ENCODE results near the gene ALX4.

The ALX4 gene

GRCh38 chr11:44334356-44335004 is 24.5 kb upstream of the ALX4 start:
- no peak for DNase-seq (ENCODE audit: insufficient read length)
- no peak for TF ChIP-seq TAF1 (IDR thresholded peaks at IDR 0.05; ENCODE audit: borderline replicate concordance, low read depth, low read length)
- TF ChIP-seq POLR2A (IDR thresholded peaks at IDR 0.05; ENCODE audit: low read depth, low read length), result no peak
- TF ChIP-seq POLR2AphosphoS5 (IDR thresholded peaks at IDR 0.05; ENCODE audit: low read depth, low read length), result no peak
- FAIRE-seq, result no peak

DNA sequence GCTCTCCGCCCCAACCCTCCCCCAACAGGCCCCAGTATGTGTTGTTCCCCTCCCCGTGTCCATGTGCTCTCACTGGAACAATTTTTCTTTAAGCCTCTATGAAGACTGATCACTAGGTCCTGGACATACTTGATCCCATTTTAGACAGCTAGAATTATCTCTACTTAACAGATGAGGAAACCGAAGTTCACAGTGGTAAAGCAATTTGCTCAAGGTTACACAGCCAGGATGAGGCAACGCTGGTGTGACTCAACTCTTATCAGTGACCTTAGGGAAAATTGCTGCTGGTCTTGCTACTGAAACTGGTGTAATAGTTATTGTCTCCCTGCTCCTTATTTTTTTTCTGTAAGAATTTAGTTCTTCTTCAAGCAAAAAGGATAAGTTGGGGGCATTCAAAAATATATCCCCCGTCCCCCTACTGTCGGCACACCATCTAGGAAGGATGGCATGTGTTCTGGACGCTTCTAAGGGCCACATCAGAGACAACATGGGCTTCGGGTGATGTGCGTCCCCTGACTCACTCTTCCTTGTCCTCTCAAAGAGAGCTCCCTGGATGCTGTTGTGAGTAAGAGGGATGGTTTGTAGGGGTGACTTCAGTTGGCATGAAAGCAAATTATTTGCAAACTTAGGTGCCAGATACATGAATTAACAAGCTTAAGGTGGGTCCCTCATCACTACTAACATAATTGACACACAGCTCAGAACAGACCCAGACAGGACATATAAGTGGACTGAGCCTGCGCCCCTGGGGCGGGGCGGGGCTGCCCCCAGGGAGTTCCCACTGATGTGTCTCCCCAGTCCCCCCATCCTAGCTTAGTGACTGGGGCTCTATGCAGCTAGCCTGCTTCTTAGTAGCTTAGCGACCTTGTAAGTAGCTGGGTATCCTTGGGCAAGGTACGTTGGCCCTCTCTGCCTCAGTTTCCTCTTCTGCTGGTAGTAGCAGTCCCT is 23.6 kb upstream of the ALX4 start:
- TF ChIP-seq POLR2A (IDR thresholded peaks at IDR 0.05; ENCODE audit: low read depth, low read length) (no peak), POLR2AphosphoS5 (IDR thresholded peaks at IDR 0.05; ENCODE audit: low read depth, low read length) (no peak), TAF1 (IDR thresholded peaks at IDR 0.05; ENCODE audit: borderline replicate concordance, low read depth, low read length) (no peak)
- no peak for FAIRE-seq
- no peak for DNase-seq (ENCODE audit: insufficient read length)

GRCh38 chr11:44332665-44333064 is 22.7 kb upstream of the ALX4 start:
- FAIRE-seq (no peak), DNase-seq (ENCODE audit: insufficient read length) (no peak)
- TF ChIP-seq POLR2A (IDR thresholded peaks at IDR 0.05; ENCODE audit: low read depth, low read length), result no peak
- TF ChIP-seq TAF1 (IDR thresholded peaks at IDR 0.05; ENCODE audit: borderline replicate concordance, low read depth, low read length), result no peak

- no peak for DNase-seq (ENCODE audit: insufficient read length)
- no peak for TF ChIP-seq POLR2A (IDR thresholded peaks at IDR 0.05; ENCODE audit: low read depth, low read length)
- no peak for TF ChIP-seq TAF1 (IDR thresholded peaks at IDR 0.05; ENCODE audit: borderline replicate concordance, low read depth, low read length)
- no peak for TF ChIP-seq POLR2AphosphoS5 (IDR thresholded peaks at IDR 0.05; ENCODE audit: low read depth, low read length)
- FAIRE-seq, result no peak
Observed at GRCh38 chr11:44329472-44330230, 19.7 kb upstream of the ALX4 start.

GRCh38 chr11:44328138-44328660 is 18.3 kb upstream of the ALX4 start:
- no peak for FAIRE-seq

DNA sequence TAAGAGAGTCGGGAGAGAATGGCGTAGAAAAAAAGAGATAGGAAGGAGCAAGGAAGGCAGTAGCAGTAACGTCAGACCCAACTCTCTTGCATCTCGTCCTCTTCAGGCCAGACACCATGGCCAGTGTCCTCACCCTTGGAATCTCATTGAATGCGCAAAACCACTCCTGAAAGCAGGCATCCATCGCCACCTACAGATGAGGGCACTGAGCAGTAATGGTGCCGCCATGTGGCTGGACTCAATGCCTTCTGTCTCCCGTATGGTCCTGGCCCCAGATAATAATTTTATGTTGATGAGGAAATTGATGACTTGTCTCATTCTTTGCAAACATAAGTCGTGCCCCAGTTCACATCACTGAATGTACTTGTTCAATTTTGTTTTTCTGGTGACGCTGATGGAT is 17.8 kb upstream of the ALX4 start:
- FAIRE-seq (no peak), DNase-seq (ENCODE audit: insufficient read length) (no peak)
- no peak for TF ChIP-seq POLR2AphosphoS5 (IDR thresholded peaks at IDR 0.05; ENCODE audit: low read depth, low read length)
- no peak for TF ChIP-seq POLR2A (IDR thresholded peaks at IDR 0.05; ENCODE audit: low read depth, low read length)
- no peak for TF ChIP-seq TAF1 (IDR thresholded peaks at IDR 0.05; ENCODE audit: borderline replicate concordance, low read depth, low read length)

More at GRCh38 chr11:44328138-44328660, 18.3 kb upstream of the ALX4 start:
- DNase-seq (ENCODE audit: insufficient read length), result no peak
- TF ChIP-seq POLR2A (IDR thresholded peaks at IDR 0.05; ENCODE audit: low read depth, low read length) (no peak), POLR2AphosphoS5 (IDR thresholded peaks at IDR 0.05; ENCODE audit: low read depth, low read length) (no peak), TAF1 (IDR thresholded peaks at IDR 0.05; ENCODE audit: borderline replicate concordance, low read depth, low read length) (no peak)

DNA sequence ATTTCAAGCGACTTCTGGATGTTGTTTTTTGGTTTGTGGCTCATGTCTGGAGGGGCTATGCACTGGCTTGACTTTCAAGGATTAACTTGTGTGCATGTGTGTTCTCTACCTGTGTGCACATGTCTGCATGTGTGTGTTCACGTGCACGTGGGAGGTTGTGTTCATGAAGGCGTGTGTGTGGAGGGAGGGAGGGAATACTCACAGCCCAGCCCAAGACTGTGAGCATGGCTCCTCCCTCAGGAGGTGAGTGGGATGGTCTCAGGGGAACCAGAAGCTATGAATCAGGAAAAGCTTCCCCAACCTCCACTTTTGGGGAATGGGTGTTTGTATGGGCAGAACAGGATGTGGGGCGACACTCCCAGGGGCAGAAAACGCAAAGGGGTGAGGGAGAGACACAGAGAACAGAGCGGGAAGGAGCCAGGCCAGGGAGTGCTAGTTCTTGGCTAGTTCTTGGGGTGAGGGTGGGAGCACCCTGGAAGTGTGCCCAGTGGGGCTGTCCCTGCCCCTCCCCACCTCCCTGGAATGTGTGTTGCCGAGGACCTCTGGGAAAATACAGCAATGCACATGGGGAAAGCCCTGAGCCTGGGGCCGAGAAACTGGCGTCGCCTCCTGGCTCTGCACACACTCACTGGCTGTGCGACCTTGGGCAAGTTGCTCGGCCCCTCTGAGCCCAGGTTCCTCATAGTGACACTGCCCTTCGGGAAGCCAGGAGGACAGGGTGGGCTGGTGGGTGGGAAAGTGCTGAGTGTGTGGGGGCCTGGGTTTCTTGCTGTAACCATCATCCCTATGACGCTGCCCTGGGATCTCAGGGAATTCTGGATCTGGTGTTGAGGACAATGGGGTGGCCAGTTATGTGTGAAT is 16.9 kb upstream of the ALX4 start:
- no peak for DNase-seq (ENCODE audit: insufficient read length)
- FAIRE-seq, result no peak
- TF ChIP-seq POLR2A (IDR thresholded peaks at IDR 0.05; ENCODE audit: low read depth, low read length) (no peak), POLR2AphosphoS5 (IDR thresholded peaks at IDR 0.05; ENCODE audit: low read depth, low read length) (no peak), TAF1 (IDR thresholded peaks at IDR 0.05; ENCODE audit: borderline replicate concordance, low read depth, low read length) (no peak)

DNA sequence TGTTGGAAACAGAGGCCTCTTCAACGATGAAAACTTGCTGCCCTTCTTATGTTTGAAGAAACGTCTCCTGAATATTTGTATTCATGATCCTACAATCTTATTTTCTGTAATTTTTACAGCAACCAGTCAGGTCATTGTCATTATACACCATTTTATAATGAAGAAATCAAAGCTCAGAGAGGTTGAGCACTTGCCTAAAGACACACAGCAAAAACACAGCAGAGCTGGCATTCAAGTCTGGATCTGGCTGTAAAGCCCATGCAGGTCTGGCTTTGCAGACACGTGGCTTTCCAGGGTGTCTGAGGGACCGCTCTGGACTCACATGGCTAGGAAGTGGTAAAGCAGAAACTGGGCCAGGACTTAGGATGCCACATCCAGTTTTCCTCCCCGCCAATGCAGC is 15.8 kb upstream of the ALX4 start:
- FAIRE-seq, result no peak
- TF ChIP-seq TAF1 (IDR thresholded peaks at IDR 0.05; ENCODE audit: borderline replicate concordance, low read depth, low read length) (no peak), POLR2AphosphoS5 (IDR thresholded peaks at IDR 0.05; ENCODE audit: low read depth, low read length) (no peak), POLR2A (IDR thresholded peaks at IDR 0.05; ENCODE audit: low read depth, low read length) (no peak)
- no peak for DNase-seq (ENCODE audit: insufficient read length)

DNA sequence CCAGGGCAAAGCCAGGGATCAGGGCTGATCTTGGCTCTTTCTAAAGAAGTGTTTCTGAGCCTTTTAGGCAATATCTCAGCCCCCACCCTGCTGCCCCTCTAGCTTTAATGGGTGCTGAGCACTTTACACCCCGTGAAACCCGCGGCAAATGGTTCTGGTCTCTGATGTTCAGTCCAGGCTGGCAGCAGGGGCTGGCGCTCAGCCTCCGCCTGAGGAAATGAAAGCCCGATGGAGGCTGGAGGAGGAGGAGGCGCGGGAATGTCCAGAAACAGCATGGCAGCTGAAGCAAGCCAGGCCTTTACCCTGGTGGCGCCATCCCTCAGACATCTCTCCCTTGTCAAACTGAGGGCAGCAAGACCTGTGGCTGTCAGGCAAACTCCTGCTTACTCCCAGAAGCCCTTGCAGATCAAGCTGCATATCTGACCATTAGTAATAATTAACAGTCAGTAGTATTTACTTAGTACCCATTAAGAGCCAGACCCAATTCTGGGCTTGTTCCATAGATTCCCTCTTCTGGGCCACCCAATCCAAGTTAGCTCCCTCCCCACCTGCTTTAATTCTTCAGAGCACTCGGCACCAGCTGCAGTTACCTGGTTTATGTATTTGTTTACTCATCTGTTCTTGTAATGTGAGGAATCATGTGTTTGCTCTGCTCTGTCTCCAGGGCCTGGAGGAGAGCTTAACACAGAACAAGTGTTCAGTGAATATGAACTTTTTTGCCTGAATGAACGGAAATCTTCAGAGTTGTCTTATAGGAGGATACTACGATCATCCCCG is 15.0 kb upstream of the ALX4 start:
- FAIRE-seq, result no peak
- no peak for DNase-seq (ENCODE audit: insufficient read length)
- TF ChIP-seq POLR2A (IDR thresholded peaks at IDR 0.05; ENCODE audit: low read depth, low read length), result no peak
- TF ChIP-seq POLR2AphosphoS5 (IDR thresholded peaks at IDR 0.05; ENCODE audit: low read depth, low read length), result no peak
- TF ChIP-seq TAF1 (IDR thresholded peaks at IDR 0.05; ENCODE audit: borderline replicate concordance, low read depth, low read length), result no peak

DNA sequence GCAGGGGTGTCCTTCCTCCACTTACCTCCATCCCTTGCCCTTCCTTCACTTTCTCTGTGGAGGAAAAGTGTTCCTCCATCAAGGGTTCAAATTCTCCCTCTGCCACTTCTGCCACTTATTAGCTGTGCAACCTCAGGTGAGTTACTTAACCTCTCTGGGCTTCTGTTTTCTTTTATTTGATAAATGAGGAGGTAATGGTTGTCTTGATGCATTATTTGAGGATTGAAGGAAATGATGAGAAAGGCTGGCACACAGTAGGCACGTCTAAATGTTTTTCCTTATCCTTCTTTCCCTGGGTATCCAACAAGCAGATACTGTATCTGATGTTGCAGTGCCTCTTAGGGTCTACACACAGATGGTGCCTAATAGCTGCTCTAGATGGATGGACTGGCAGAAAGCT is 14.3 kb upstream of the ALX4 start:
- TF ChIP-seq POLR2A (IDR thresholded peaks at IDR 0.05; ENCODE audit: low read depth, low read length), result no peak
- FAIRE-seq (no peak), DNase-seq (ENCODE audit: insufficient read length) (no peak)

All from GM12892 (cell line).